ENCODE measurements around the gene PWWP2B.

DNA sequence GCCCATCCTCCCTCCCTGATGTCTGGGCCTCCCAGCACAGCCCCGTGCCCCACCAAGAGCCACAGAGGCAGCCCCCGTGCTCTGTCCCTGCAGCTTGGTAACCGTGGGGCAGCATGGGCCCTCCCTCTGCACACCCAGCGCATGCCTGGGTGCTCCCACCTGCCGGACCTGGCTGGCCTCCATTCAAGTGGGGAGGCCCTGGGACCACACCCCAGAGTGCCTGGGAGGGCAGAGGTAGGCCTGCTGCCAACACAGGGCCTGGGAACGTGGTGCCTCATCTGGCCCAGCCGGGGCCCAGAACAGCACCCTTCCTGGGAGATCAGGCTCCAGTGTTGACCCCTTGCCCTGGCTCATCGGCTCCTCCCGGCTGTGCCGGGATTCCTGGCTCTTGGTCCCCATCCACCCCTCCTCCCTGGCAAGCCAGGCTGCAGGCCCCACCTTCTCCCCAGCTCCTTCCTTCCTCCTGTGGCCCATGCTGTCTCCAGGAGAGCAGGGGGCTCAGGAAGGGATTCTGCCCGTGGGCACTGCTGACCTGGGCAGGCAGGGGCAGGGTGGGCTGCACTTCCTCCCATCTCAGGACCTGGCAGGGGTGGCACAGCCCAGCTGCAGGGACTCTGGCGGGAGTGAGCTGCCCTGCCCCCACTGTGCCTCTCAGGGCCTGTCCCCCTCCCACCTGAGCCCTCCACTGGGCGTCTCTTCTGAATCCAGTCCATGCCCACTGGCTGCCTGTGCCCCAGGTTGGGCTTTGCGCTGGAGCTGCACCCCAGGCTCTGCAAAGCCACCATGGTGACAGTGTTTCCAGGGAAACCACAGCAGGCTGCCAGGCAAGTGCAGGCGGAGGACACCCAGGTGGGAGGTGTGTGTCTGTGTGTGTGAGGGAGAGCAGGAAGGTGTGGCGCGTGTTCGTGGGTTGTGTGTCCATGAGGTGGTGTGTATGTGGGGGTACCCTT lies 32.6 kb downstream of the PWWP2B start:
- TF ChIP-seq, protein P1, sequence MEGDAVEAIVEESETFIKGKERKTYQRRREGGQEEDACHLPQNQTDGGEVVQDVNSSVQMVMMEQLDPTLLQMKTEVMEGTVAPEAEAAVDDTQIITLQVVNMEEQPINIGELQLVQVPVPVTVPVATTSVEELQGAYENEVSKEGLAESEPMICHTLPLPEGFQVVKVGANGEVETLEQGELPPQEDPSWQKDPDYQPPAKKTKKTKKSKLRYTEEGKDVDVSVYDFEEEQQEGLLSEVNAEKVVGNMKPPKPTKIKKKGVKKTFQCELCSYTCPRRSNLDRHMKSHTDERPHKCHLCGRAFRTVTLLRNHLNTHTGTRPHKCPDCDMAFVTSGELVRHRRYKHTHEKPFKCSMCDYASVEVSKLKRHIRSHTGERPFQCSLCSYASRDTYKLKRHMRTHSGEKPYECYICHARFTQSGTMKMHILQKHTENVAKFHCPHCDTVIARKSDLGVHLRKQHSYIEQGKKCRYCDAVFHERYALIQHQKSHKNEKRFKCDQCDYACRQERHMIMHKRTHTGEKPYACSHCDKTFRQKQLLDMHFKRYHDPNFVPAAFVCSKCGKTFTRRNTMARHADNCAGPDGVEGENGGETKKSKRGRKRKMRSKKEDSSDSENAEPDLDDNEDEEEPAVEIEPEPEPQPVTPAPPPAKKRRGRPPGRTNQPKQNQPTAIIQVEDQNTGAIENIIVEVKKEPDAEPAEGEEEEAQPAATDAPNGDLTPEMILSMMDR (IDR thresholded peaks at IDR 0.05; ENCODE audit: extremely low read depth in 1 of 2, insufficient read depth in 1 of 2, low read depth in 1 of 2, low read length in 2 of 2): no peak
- no peak for TF ChIP-seq POLR2AphosphoS5 (IDR thresholded peaks at IDR 0.05; ENCODE audit: insufficient read depth, low read depth, low read length)
